HepG2 (cell line): ENCODE results near the gene DUS3L. TPM values are rescaled to one million over a fixed set of nuclear protein-coding genes. Genes with fewer than 3 reads are reported as not detected.
A peak's percentile ranks its signal among the peaks of the same experiment; 100 is the strongest.

Experiments used
- ELF1 ChIP-seq: sonication (generic); formaldehyde crosslinking; IDR thresholded peaks from 2 replicates; pipeline ENCODE4 v1.4.0; 2020; ENCODE audit warnings: missing genetic modification reagents
- FOXM1 ChIP-seq: sonication (generic); formaldehyde crosslinking; IDR thresholded peaks from 2 replicates; pipeline ENCODE4 v1.5.0; 2020; ENCODE audit warnings: missing genetic modification reagents
- NFE2 ChIP-seq: sonication (generic); formaldehyde crosslinking; IDR thresholded peaks from 2 replicates; pipeline ENCODE4 v1.4.0; 2020; ENCODE audit warnings: missing genetic modification reagents
- ZBTB7A ChIP-seq: sonication (generic); formaldehyde crosslinking; IDR thresholded peaks from 2 replicates; pipeline ENCODE4 v1.8.0; 2022; ENCODE audit warnings: mild to moderate bottlenecking, missing genetic modification reagents
- ZNF674 ChIP-seq: sonication (generic); formaldehyde crosslinking; IDR thresholded peaks from 2 replicates; pipeline ENCODE4 v1.5.0; 2020; ENCODE audit warnings: low read depth, mild to moderate bottlenecking, missing genetic modification reagents
- ZSCAN29 ChIP-seq: sonication (generic); formaldehyde crosslinking; conservative IDR thresholded peaks from 2 replicates; pipeline ENCODE4 v1.4.0; 2020; ENCODE audit warnings: mild to moderate bottlenecking, missing genetic modification reagents
- polyA plus RNA-seq, 8 experiments: library from polyadenylated mRNA; depleted of rRNA in 3 of 8; stranded (reverse) in 7 of 8; unstranded in 1 of 8; fragments of >200 nt; fragmentation: Illumina TruSeq in 4 of 8; extraction: Trizol in 4 of 8; gene quantifications; 2 replicates each; pipeline versions ENCODE4 v1.2.1 to v1.2.3, GENCODE V29; 2011 to 2016; ENCODE audit warnings: low read depth in 4 of 8, missing spikeins in 1 of 8, mixed read lengths in 1 of 8; ENCODE audit not compliant: insufficient read depth in 1 of 8
- total RNA-seq, 5 experiments: library from RNA; depleted of rRNA; stranded (reverse); fragments of >200 nt; fragmentation: Illumina TruSeq; extraction: Trizol; gene quantifications; 2 replicates each; pipeline ENCODE4 v1.2.3, GENCODE V29; 2016; ENCODE audit warnings: low read depth in 1 of 5
- TF ChIP-seq, protein P1 (sequence below): sonication (generic); formaldehyde crosslinking; IDR thresholded peaks from 2 replicates; pipeline ENCODE4 v1.4.0; 2020; ENCODE audit warnings: mild to moderate bottlenecking, missing genetic modification reagents, borderline replicate concordance
- TF ChIP-seq, protein P2 (sequence below): sonication (generic); formaldehyde crosslinking; IDR thresholded peaks from 2 replicates; pipeline ENCODE4 v1.8.0; 2022; ENCODE audit warnings: mild to moderate bottlenecking, missing genetic modification reagents
- TF ChIP-seq, protein P3 (sequence below): sonication (generic); formaldehyde crosslinking; IDR thresholded peaks from 2 replicates; pipeline ENCODE4 v1.4.0; 2020; ENCODE audit warnings: missing genetic modification reagents, borderline replicate concordance
- TF ChIP-seq, protein P4 (sequence below): IDR thresholded peaks from 2 replicates; pipeline ENCODE4 v1.6.1; 2016; ENCODE audit warnings: low read depth, missing genetic modification reagents, missing compliant biosample characterization
- TF ChIP-seq, protein P5 (sequence below): sonication (generic); formaldehyde crosslinking; conservative IDR thresholded peaks from 2 replicates; pipeline ENCODE4 v1.4.0; 2020; ENCODE audit warnings: missing genetic modification reagents

DUS3L gene
- total and polyA plus RNA-seq, 2 of the 13 experiments (the other 11 are each of a cell fraction or from before 2014, with no cell fraction given): 13.3 to 25.1 TPM

DNA sequence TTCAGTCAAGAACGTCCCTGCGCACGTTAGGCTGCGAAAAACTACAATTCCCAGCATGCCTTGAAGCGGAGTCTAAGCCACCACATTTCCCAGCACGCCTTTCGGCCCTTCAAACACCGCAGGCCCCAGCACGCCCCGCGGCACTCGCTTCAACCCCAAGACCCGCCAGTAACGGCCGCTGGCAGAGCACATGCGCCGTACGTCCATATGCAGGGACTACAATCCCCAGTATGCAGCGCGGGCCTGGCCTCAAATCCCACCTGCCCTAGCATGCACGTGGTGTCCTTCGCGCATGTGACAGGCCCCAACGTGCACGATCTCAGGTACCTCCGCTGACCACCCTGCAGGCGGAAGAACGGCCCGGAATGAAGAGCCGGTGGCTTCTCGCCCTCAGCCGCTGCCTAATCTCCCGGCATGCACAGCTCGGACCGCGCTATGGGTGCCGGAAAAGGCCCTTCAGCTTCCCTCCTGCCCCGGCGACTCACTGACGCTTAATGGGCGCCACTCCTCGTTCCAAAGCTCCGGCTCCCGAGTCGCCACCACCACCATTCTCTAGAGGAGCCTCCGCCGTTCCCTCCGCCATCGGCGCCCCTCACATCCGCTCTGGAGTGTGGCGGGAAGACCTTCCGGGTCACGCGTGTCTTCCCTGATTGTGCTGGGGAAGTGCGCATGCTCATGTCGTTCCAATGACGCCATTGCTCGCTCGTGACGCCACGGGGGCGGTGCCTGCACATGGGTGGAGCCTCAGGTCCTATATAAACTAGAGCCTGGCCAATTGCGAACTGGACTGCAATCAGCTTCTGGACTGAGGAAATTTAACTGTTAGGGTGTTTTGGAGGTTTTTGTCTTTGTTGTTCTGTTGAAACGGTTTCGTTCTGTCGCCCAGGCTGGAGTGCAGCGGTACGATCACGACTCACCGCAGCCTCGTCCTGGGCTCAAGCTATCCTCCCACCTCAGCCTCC lies at the start of gene DUS3L (continued):
- TF ChIP-seq, protein P1, sequence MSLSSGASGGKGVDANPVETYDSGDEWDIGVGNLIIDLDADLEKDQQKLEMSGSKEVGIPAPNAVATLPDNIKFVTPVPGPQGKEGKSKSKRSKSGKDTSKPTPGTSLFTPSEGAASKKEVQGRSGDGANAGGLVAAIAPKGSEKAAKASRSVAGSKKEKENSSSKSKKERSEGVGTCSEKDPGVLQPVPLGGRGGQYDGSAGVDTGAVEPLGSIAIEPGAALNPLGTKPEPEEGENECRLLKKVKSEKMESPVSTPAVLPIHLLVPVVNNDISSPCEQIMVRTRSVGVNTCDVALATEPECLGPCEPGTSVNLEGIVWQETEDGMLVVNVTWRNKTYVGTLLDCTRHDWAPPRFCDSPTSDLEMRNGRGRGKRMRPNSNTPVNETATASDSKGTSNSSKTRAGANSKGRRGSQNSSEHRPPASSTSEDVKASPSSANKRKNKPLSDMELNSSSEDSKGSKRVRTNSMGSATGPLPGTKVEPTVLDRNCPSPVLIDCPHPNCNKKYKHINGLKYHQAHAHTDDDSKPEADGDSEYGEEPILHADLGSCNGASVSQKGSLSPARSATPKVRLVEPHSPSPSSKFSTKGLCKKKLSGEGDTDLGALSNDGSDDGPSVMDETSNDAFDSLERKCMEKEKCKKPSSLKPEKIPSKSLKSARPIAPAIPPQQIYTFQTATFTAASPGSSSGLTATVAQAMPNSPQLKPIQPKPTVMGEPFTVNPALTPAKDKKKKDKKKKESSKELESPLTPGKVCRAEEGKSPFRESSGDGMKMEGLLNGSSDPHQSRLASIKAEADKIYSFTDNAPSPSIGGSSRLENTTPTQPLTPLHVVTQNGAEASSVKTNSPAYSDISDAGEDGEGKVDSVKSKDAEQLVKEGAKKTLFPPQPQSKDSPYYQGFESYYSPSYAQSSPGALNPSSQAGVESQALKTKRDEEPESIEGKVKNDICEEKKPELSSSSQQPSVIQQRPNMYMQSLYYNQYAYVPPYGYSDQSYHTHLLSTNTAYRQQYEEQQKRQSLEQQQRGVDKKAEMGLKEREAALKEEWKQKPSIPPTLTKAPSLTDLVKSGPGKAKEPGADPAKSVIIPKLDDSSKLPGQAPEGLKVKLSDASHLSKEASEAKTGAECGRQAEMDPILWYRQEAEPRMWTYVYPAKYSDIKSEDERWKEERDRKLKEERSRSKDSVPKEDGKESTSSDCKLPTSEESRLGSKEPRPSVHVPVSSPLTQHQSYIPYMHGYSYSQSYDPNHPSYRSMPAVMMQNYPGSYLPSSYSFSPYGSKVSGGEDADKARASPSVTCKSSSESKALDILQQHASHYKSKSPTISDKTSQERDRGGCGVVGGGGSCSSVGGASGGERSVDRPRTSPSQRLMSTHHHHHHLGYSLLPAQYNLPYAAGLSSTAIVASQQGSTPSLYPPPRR (CRISPR knock-in tag): peak; percentile 71; the same call in 1 of the 2 replicates
- TF ChIP-seq ZSCAN29 (CRISPR knock-in tag) (peak; percentile 69; the same call in 1 of the 2 replicates), ELF1 (CRISPR knock-in tag) (peak; percentile 77), ZBTB7A (peak; percentile 47), NFE2 (CRISPR knock-in tag) (no peak), FOXM1 (CRISPR knock-in tag) (0 out of 2 replicates have a peak, but pooled peaks have one; percentile 27), ZNF674 (CRISPR knock-in tag) (no peak)
- TF ChIP-seq, protein P2, sequence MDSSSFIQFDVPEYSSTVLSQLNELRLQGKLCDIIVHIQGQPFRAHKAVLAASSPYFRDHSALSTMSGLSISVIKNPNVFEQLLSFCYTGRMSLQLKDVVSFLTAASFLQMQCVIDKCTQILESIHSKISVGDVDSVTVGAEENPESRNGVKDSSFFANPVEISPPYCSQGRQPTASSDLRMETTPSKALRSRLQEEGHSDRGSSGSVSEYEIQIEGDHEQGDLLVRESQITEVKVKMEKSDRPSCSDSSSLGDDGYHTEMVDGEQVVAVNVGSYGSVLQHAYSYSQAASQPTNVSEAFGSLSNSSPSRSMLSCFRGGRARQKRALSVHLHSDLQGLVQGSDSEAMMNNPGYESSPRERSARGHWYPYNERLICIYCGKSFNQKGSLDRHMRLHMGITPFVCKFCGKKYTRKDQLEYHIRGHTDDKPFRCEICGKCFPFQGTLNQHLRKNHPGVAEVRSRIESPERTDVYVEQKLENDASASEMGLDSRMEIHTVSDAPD: 0 out of 2 replicates have a peak, but pooled peaks have one; percentile 85
- TF ChIP-seq, protein P3, sequence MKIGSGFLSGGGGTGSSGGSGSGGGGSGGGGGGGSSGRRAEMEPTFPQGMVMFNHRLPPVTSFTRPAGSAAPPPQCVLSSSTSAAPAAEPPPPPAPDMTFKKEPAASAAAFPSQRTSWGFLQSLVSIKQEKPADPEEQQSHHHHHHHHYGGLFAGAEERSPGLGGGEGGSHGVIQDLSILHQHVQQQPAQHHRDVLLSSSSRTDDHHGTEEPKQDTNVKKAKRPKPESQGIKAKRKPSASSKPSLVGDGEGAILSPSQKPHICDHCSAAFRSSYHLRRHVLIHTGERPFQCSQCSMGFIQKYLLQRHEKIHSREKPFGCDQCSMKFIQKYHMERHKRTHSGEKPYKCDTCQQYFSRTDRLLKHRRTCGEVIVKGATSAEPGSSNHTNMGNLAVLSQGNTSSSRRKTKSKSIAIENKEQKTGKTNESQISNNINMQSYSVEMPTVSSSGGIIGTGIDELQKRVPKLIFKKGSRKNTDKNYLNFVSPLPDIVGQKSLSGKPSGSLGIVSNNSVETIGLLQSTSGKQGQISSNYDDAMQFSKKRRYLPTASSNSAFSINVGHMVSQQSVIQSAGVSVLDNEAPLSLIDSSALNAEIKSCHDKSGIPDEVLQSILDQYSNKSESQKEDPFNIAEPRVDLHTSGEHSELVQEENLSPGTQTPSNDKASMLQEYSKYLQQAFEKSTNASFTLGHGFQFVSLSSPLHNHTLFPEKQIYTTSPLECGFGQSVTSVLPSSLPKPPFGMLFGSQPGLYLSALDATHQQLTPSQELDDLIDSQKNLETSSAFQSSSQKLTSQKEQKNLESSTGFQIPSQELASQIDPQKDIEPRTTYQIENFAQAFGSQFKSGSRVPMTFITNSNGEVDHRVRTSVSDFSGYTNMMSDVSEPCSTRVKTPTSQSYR (CRISPR knock-in tag): 0 out of 2 replicates have a peak, but pooled peaks have one; percentile 22
- TF ChIP-seq, protein P4, sequence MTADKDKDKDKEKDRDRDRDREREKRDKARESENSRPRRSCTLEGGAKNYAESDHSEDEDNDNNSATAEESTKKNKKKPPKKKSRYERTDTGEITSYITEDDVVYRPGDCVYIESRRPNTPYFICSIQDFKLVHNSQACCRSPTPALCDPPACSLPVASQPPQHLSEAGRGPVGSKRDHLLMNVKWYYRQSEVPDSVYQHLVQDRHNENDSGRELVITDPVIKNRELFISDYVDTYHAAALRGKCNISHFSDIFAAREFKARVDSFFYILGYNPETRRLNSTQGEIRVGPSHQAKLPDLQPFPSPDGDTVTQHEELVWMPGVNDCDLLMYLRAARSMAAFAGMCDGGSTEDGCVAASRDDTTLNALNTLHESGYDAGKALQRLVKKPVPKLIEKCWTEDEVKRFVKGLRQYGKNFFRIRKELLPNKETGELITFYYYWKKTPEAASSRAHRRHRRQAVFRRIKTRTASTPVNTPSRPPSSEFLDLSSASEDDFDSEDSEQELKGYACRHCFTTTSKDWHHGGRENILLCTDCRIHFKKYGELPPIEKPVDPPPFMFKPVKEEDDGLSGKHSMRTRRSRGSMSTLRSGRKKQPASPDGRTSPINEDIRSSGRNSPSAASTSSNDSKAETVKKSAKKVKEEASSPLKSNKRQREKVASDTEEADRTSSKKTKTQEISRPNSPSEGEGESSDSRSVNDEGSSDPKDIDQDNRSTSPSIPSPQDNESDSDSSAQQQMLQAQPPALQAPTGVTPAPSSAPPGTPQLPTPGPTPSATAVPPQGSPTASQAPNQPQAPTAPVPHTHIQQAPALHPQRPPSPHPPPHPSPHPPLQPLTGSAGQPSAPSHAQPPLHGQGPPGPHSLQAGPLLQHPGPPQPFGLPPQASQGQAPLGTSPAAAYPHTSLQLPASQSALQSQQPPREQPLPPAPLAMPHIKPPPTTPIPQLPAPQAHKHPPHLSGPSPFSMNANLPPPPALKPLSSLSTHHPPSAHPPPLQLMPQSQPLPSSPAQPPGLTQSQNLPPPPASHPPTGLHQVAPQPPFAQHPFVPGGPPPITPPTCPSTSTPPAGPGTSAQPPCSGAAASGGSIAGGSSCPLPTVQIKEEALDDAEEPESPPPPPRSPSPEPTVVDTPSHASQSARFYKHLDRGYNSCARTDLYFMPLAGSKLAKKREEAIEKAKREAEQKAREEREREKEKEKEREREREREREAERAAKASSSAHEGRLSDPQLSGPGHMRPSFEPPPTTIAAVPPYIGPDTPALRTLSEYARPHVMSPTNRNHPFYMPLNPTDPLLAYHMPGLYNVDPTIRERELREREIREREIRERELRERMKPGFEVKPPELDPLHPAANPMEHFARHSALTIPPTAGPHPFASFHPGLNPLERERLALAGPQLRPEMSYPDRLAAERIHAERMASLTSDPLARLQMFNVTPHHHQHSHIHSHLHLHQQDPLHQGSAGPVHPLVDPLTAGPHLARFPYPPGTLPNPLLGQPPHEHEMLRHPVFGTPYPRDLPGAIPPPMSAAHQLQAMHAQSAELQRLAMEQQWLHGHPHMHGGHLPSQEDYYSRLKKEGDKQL: peak; percentile 46; the same call in 1 of the 2 replicates
- TF ChIP-seq, protein P5, sequence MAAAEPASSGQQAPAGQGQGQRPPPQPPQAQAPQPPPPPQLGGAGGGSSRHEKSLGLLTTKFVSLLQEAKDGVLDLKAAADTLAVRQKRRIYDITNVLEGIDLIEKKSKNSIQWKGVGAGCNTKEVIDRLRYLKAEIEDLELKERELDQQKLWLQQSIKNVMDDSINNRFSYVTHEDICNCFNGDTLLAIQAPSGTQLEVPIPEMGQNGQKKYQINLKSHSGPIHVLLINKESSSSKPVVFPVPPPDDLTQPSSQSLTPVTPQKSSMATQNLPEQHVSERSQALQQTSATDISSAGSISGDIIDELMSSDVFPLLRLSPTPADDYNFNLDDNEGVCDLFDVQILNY: peak; percentile 67
